ENCODE data around the gene RFX4. TPM values are rescaled to one million over a fixed set of nuclear protein-coding genes. Genes with fewer than 3 reads are reported as not detected.

RFX4 gene
- total and polyA plus RNA-seq, 2 of the 13 experiments (the other 11 are each of a cell fraction or from before 2014, with no cell fraction given), result not detected

- in situ Hi-C loops (cut with HindIII; ENCODE audit: extremely low pct_ligation_motif_present, low pct_unique_long_range_greater_than_20kb), result no loop called here
- BruUV-seq (replicated peaks), result no TSS peak
- TF ChIP-seq TOE1 (CRISPR knock-in tag; IDR thresholded peaks at IDR 0.05), result no peak
- TF ChIP-seq ZNF350 (CRISPR knock-in tag; IDR thresholded peaks at IDR 0.05; ENCODE audit: borderline replicate concordance, low read depth), result no peak
- TF ChIP-seq ZNF276 (CRISPR knock-in tag; IDR thresholded peaks at IDR 0.05; ENCODE audit: low read depth), result no peak
- TF ChIP-seq LCORL (IDR thresholded peaks at IDR 0.05), result no peak
- TF ChIP-seq LCORL (CRISPR knock-in tag; IDR thresholded peaks at IDR 0.05), result no peak
- no peak for TF ChIP-seq FOXA3 (CRISPR knock-in tag; IDR thresholded peaks at IDR 0.05)
- TF ChIP-seq DR1 (CRISPR knock-in tag; IDR thresholded peaks at IDR 0.05), result no peak
- no peak for TF ChIP-seq SOX5 (CRISPR knock-in tag; IDR thresholded peaks at IDR 0.05; ENCODE audit: borderline replicate concordance)
- no peak for TF ChIP-seq SUZ12 (IDR thresholded peaks at IDR 0.05; ENCODE audit: low read depth, low read length)
- TF ChIP-seq ZNF275 (CRISPR knock-in tag; IDR thresholded peaks at IDR 0.05; ENCODE audit: borderline replicate concordance), result no peak
- no peak for TF ChIP-seq MED13 (CRISPR knock-in tag; IDR thresholded peaks at IDR 0.05)
- TF ChIP-seq TCF7 (IDR thresholded peaks at IDR 0.05; ENCODE audit: low read depth), result no peak
- TF ChIP-seq ZSCAN29 (CRISPR knock-in tag; conservative IDR thresholded peaks at IDR 0.05), result no peak
- TF ChIP-seq SNAPC4 (CRISPR knock-in tag; IDR thresholded peaks at IDR 0.05), result no peak
- no peak for TF ChIP-seq HDAC6 (IDR thresholded peaks at IDR 0.05; ENCODE audit: low read depth, low read length)
- no peak for TF ChIP-seq HNF4G (IDR thresholded peaks at IDR 0.05; ENCODE audit: borderline replicate concordance, low read depth, low read length)
- TF ChIP-seq HNF4G (CRISPR knock-in tag; IDR thresholded peaks at IDR 0.05; ENCODE audit: borderline replicate concordance, low read depth), result no peak
- Histone ChIP-seq H3K79me2 (ENCODE audit: insufficient read depth, low read length) (no peaks in the 10 kb centered on the region), H2AFZ (ENCODE audit: low read length) (no peak overlapping the region), H3K27me3 (ENCODE audit: control insufficient read depth in 1 of 2, insufficient read depth in 2 of 2, low read length in 2 of 2) (peaks cover 0 to 7% of the 10 kb centered on the region in 2 experiments; a peak in 1 of 5 replicates), H3K27ac (ENCODE audit: extremely low read length, insufficient read depth, low read length) (no peak overlapping the region), H3K4me1 (ENCODE audit: insufficient read depth, low read length) (peaks cover 15% of the 10 kb centered on the region), H3K4me2 (ENCODE audit: low read depth, low read length) (no peak overlapping the region), H3K4me3 (replicated peaks in 1 of 3; ENCODE audit: insufficient read depth in 1 of 3, low read depth in 2 of 3, low read length in 3 of 3) (no peak overlapping the region), H3K9me3 (ENCODE audit: low read length) (no peaks in the 10 kb centered on the region), H3K36me3 (replicated peaks in 1 of 2; ENCODE audit: control insufficient read depth in 1 of 2, insufficient read depth in 2 of 2, low read length in 2 of 2) (no peaks in the 10 kb centered on the region), H4K20me1 (ENCODE audit: insufficient read depth, low read length) (no peaks in the 10 kb centered on the region), H3K9ac (ENCODE audit: insufficient read depth, low read depth, low read length) (no peak overlapping the region)
- intact Hi-C loops (cut with micrococcal nuclease; ENCODE audit: unreplicated experiment), result no loop called here
- FAIRE-seq (no peak), ATAC-seq (no peak), DNase-seq (ENCODE audit: low spot score) (no peak)
- 5% methylated on average over 4 of the region's 4 CpGs for whole genome bisulfite sequencing (ENCODE audit: low lambda C conversion rate)
- ChIA-PET CTCF (ENCODE audit: low intra/inter-chr PET ratio, low total read pairs) (no interaction called here), POLR2A (no interaction called here)
Measured at GRCh38 chr12:106715582-106715981, 132.8 kb downstream of the RFX4 start.
